ENCODE measurements around the gene BMPR2. TPM values are rescaled to one million over a fixed set of nuclear protein-coding genes. Genes with fewer than 3 reads are reported as not detected.

BMPR2 gene
- total RNA-seq, 6 experiments from 2014 or later, result 50.5 to 59.4 (median 56.4) TPM

DNA sequence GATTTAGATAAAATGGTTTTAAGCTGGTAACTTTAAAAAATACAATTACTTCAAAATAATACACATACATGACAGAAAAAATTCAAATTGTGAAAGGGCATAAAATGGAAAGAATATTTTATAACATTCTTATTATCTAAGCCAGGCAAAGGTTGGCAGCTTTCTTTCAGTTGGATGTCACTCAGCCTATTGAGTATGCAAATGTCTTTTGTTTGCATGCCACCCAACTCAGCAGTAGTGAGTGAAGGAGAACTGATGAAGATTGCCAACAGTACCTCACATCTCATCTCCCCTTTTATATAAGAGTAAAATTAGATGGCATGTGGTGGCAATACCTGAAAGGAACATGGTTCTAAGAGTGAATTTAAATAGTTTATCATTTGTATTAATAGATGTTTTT, 24.8 kb downstream of the BMPR2 start:
- H3K9me3 Mint-ChIP-seq, result no peaks in the 10 kb centered on the region
- H3K27ac Mint-ChIP-seq, result no peak overlapping the region
- H3K27me3 Mint-ChIP-seq (ENCODE audit: insufficient read depth), result no peaks in the 10 kb centered on the region
- H3K4me3 Mint-ChIP-seq, result no peak overlapping the region
- no peaks in the 10 kb centered on the region; the same call in 1 of the 2 replicates for H3K36me3 Mint-ChIP-seq (ENCODE audit: low read depth)
- TF ChIP-seq, protein P1, sequence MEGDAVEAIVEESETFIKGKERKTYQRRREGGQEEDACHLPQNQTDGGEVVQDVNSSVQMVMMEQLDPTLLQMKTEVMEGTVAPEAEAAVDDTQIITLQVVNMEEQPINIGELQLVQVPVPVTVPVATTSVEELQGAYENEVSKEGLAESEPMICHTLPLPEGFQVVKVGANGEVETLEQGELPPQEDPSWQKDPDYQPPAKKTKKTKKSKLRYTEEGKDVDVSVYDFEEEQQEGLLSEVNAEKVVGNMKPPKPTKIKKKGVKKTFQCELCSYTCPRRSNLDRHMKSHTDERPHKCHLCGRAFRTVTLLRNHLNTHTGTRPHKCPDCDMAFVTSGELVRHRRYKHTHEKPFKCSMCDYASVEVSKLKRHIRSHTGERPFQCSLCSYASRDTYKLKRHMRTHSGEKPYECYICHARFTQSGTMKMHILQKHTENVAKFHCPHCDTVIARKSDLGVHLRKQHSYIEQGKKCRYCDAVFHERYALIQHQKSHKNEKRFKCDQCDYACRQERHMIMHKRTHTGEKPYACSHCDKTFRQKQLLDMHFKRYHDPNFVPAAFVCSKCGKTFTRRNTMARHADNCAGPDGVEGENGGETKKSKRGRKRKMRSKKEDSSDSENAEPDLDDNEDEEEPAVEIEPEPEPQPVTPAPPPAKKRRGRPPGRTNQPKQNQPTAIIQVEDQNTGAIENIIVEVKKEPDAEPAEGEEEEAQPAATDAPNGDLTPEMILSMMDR (IDR thresholded peaks at IDR 0.05), result no peak
- no peaks in the 10 kb centered on the region for H3K4me1 Mint-ChIP-seq (ENCODE audit: low read depth)
- no peak for DNase-seq

DNA sequence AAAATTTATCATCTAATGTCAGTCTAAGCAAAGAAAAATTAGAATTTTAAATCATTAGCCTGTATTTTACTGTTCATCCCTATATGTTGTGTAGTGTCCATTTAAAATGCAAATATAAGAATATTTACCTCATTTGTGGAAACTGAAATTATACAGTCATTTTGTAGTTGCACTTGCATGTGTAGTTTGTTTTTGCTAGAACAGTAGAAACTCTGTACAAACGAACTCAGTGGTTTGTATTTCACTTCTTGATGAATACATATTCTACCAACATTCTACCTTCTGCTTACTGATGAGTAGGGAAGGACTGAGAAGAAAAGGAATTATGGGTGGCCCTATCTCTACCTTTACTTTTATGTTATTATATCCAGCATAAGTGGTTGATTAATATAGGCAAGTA, 29.7 kb downstream of the BMPR2 start:
- TF ChIP-seq, protein P1 (IDR thresholded peaks at IDR 0.05), result no peak
- Mint-ChIP-seq H3K36me3 (ENCODE audit: low read depth) (peaks cover 5% of the 10 kb centered on the region), H3K27ac (no peak overlapping the region), H3K4me1 (ENCODE audit: low read depth) (peaks cover 10% of the 10 kb centered on the region), H3K4me3 (no peak overlapping the region), H3K27me3 (ENCODE audit: insufficient read depth) (no peaks in the 10 kb centered on the region), H3K9me3 (no peaks in the 10 kb centered on the region)
- no peak for DNase-seq

DNA sequence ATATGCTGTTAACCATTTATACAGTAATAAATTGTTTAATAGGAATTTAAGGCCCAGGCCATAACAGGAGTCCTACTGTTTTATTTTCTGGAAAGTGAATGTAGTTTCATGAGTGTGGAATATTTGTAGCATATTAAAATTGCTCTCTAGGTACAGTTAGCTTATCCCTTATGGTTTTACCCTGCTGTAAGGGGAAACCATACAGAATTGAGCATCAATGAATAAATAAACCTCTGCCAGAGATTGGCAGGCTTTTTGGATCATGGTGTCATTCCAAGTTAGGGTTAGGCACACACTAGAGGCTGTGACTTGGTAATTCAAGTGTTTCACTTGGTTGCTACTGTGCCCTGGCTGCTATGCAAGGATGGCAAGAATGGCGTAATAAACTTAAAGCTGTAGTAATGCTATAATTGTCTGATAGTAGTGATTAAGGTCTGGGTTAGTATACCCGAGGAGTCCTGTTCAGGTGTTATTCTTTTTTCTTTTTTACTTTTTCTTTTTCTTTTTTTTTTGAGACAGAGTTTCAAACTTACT, 30.4 kb downstream of the BMPR2 start:
- Mint-ChIP-seq H3K27ac (no peak overlapping the region), H3K9me3 (no peaks in the 10 kb centered on the region), H3K4me3 (no peak overlapping the region), H3K4me1 (ENCODE audit: low read depth) (peaks cover 17% of the 10 kb centered on the region), H3K27me3 (ENCODE audit: insufficient read depth) (no peaks in the 10 kb centered on the region), H3K36me3 (ENCODE audit: low read depth) (peaks cover 5% of the 10 kb centered on the region)
- no peak for DNase-seq
- TF ChIP-seq, protein P1 (IDR thresholded peaks at IDR 0.05), result no peak

DNA sequence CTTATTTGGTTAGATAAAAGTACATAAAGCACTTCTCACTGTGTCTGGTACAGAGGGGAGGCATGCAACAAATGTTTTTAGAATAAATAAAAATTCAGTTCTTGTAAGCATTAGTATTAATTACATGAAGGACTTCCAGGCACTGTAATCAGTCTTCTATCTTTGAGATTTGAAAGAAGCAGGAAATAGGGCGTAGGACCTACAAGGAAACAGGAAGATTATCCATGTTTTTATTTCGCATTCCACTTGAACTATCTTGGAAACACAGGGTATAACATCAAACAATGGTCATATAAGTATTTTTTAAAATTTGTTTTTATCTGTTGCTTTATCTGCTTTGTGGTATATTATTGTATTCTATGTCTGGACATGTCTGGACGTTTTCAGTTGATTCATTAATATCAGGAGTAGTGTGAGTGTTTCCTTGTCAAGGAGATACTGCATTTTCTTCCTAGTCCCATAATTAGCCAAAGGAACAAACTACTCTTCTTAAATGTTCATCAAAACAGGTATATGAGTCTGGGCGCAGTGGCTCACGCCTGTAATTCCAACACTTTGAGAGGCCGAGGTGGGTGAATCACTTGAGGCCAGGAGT, 32.5 kb downstream of the BMPR2 start:
- no peak for DNase-seq
- Mint-ChIP-seq H3K27ac (peak overlapping the region; percentile 3), H3K27me3 (ENCODE audit: insufficient read depth) (no peaks in the 10 kb centered on the region), H3K4me1 (ENCODE audit: low read depth) (peaks cover 19% of the 10 kb centered on the region), H3K9me3 (no peaks in the 10 kb centered on the region), H3K4me3 (no peak overlapping the region), H3K36me3 (ENCODE audit: low read depth) (peaks cover 5% of the 10 kb centered on the region; the same call in 1 of the 2 replicates)
- TF ChIP-seq, protein P1 (IDR thresholded peaks at IDR 0.05), result no peak

DNA sequence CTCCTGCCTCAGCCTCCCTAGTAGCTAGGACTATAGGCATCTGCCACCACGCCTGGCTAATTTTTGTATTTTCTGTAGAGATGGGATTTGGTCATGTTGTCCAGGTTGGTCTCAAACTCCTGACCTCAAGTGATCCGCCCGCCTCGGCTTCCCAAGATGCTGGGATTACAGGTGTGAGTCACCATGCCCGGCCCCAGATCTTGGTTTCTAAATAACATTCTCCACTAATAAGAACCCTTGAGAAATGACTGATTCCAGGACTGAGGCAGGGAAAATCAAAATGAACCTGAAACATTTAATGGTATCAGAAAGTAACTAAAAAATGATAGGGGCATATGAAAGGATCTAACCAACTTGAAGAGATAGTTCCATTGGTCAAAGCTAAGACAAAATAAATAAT, 34.0 kb downstream of the BMPR2 start:
- Mint-ChIP-seq H3K27ac (no peak overlapping the region), H3K4me1 (ENCODE audit: low read depth) (peaks cover 19% of the 10 kb centered on the region), H3K4me3 (no peak overlapping the region), H3K27me3 (ENCODE audit: insufficient read depth) (no peaks in the 10 kb centered on the region), H3K36me3 (ENCODE audit: low read depth) (peaks cover 5% of the 10 kb centered on the region; the same call in 1 of the 2 replicates), H3K9me3 (no peaks in the 10 kb centered on the region)
- DNase-seq, result no peak
- TF ChIP-seq, protein P1 (IDR thresholded peaks at IDR 0.05), result no peak

Data from HFFc6 (cell line).